Ishikawa (cell line): Measurements from ENCODE around the gene CDKN3.

Source experiments
- CEBPB ChIP-seq: IDR thresholded peaks from 2 replicates; pipeline ENCODE4 v1.6.1; 2012
- EP300 ChIP-seq: IDR thresholded peaks from 2 replicates; pipeline ENCODE4 v1.6.1; 2012; ENCODE audit warnings: borderline replicate concordance
- NFIC ChIP-seq: IDR thresholded peaks from 2 replicates; pipeline ENCODE4 v1.6.1; 2012

DNA sequence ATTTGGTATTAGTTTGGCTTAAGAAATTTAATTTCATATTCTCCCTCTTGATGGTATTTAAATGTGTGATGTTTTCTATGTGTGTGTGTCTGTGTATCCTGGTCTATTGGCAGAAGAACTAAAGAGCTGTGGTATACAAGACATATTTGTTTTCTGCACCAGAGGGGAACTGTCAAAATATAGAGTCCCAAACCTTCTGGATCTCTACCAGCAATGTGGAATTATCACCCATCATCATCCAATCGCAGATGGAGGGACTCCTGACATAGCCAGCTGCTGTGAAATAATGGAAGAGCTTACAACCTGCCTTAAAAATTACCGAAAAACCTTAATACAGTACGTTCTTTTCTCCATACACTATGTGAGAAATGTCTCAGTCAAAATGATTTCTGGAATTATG is 14.6 kb downstream of the CDKN3 start:
- no peak for TF ChIP-seq EP300
- no peak for TF ChIP-seq NFIC
- TF ChIP-seq CEBPB, result no peak
